ENCODE data around the gene SLC25A51. TPM values are rescaled to one million over a fixed set of nuclear protein-coding genes. Genes with fewer than 3 reads are reported as not detected.

SLC25A51 gene
- total RNA-seq, 2 experiments from 2014 or later: 31.8 to 32.4 TPM

DNA sequence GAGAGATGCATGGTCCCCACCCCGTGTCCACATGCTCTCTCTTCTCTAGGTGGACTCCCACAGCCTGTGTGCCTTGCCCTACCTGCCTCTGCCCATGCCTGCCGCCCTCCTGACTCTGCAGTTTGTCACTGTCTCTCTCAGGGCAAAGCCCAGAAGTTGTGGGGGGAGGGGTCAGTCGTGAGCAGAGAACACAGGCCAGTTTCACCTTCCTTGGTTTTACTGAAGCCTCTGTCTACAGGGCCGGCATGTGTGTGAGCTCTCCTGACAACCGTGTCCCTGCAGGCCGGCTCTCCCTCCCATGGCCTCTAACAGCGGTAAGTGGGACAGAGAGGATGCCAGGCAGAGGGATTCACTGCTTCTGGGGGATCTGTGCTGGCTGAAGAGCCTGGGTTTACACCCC, 43.5 kb upstream of the SLC25A51 start:
- POLR2A ChIA-PET: no interaction called here
- TF ChIP-seq, protein P1, sequence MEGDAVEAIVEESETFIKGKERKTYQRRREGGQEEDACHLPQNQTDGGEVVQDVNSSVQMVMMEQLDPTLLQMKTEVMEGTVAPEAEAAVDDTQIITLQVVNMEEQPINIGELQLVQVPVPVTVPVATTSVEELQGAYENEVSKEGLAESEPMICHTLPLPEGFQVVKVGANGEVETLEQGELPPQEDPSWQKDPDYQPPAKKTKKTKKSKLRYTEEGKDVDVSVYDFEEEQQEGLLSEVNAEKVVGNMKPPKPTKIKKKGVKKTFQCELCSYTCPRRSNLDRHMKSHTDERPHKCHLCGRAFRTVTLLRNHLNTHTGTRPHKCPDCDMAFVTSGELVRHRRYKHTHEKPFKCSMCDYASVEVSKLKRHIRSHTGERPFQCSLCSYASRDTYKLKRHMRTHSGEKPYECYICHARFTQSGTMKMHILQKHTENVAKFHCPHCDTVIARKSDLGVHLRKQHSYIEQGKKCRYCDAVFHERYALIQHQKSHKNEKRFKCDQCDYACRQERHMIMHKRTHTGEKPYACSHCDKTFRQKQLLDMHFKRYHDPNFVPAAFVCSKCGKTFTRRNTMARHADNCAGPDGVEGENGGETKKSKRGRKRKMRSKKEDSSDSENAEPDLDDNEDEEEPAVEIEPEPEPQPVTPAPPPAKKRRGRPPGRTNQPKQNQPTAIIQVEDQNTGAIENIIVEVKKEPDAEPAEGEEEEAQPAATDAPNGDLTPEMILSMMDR (conservative IDR thresholded peaks at IDR 0.05; ENCODE audit: low read length): no peak
- TF ChIP-seq EZH2phosphoT487 (IDR thresholded peaks at IDR 0.05; ENCODE audit: borderline replicate concordance, low read depth, low read length): no peak
- CTCF ChIA-PET (ENCODE audit: unreplicated experiment): no interaction called here
- no TSS peak for BruUV-seq (replicated peaks)
- Histone ChIP-seq H3K79me2 (ENCODE audit: insufficient read depth, low read depth, low read length) (no peaks in the 10 kb centered on the region), H3K27ac (ENCODE audit: low read depth, low read length, poor library complexity, severe bottlenecking) (no peak overlapping the region), H3K4me3 (ENCODE audit: low read depth, low read length, poor library complexity, severe bottlenecking) (no peak overlapping the region), H3K9me3 (ENCODE audit: low read length) (no peaks in the 10 kb centered on the region), H4K20me1 (ENCODE audit: insufficient read depth, low read length) (no peaks in the 10 kb centered on the region), H3K9me2 (ENCODE audit: insufficient read depth, low read length) (no peaks in the 10 kb centered on the region), H3K4me2 (ENCODE audit: low read length) (no peak overlapping the region), H3K36me3 (ENCODE audit: insufficient read depth, low read length) (no peaks in the 10 kb centered on the region), H2AFZ (ENCODE audit: low read length) (no peak overlapping the region), H3K4me1 (ENCODE audit: insufficient read depth, low read length, poor library complexity, severe bottlenecking) (no peaks in the 10 kb centered on the region)
- intact Hi-C loops (cut with micrococcal nuclease; ENCODE audit: unreplicated experiment): no loop called here
- no peak for DNase-seq (ENCODE audit: low spot score)

DNA sequence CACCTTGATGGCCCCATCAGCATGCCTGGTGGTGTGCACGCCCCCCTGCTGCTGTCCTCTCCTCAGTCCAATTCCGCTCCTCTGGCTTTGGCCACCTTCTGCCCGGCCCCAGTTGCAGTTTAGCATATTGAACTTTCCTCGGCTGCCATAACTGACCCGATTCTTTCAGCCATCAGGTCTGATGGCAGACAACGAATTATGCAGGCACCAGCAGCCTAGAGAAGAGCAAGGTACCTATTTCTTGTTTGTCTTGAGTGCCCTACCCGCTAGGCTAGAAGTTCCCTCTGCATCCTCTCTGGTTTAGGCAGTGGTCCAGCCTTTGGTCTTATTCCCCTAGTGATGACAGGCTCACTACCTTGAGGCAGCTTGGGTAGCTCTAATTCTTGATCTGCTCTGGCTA, 43.0 kb upstream of the SLC25A51 start:
- H3K27ac ChIP-seq (ENCODE audit: low read depth, low read length, poor library complexity, severe bottlenecking): no peak overlapping the region
- H3K9me3 ChIP-seq (ENCODE audit: low read length): no peaks in the 10 kb centered on the region
- no peaks in the 10 kb centered on the region for H4K20me1 ChIP-seq (ENCODE audit: insufficient read depth, low read length)
- no peak overlapping the region for H3K4me3 ChIP-seq (ENCODE audit: low read depth, low read length, poor library complexity, severe bottlenecking)
- H2AFZ ChIP-seq (ENCODE audit: low read length): no peak overlapping the region
- POLR2A ChIA-PET: no interaction called here
- TF ChIP-seq EZH2phosphoT487 (IDR thresholded peaks at IDR 0.05; ENCODE audit: borderline replicate concordance, low read depth, low read length): no peak
- TF ChIP-seq, protein P1 (conservative IDR thresholded peaks at IDR 0.05; ENCODE audit: low read length): no peak
- CTCF ChIA-PET (ENCODE audit: unreplicated experiment): no interaction called here
- no peaks in the 10 kb centered on the region for H3K79me2 ChIP-seq (ENCODE audit: insufficient read depth, low read depth, low read length)
- H3K36me3 ChIP-seq (ENCODE audit: insufficient read depth, low read length): no peaks in the 10 kb centered on the region
- no peaks in the 10 kb centered on the region for H3K4me1 ChIP-seq (ENCODE audit: insufficient read depth, low read length, poor library complexity, severe bottlenecking)
- no peak for DNase-seq (ENCODE audit: low spot score)
- no TSS peak for BruUV-seq (replicated peaks)
- H3K4me2 ChIP-seq (ENCODE audit: low read length): no peak overlapping the region
- intact Hi-C loops (cut with micrococcal nuclease; ENCODE audit: unreplicated experiment): no loop called here
- H3K9me2 ChIP-seq (ENCODE audit: insufficient read depth, low read length): no peaks in the 10 kb centered on the region

DNA sequence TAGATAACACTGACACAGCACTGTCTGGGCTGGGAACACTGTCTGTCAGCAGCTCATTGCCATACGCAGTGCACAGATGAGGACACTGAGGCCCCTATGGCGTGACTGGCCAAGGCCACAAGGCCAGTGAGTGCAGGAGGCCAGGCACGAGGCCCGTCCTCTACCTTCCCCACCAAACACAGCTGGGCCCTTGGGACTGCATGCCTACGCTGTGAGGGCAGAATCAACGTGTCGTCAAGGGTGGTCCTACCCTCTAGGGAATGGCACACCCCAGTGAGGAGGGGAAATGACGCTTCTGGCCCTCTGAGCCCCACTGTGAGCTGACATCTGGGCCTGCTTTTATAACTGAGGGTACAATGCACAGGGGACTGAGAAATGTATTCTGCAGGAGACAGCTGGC, 42.1 kb upstream of the SLC25A51 start:
- Histone ChIP-seq H3K79me2 (ENCODE audit: insufficient read depth, low read depth, low read length) (no peaks in the 10 kb centered on the region), H3K27ac (ENCODE audit: low read depth, low read length, poor library complexity, severe bottlenecking) (no peak overlapping the region), H3K4me3 (ENCODE audit: low read depth, low read length, poor library complexity, severe bottlenecking) (no peak overlapping the region), H4K20me1 (ENCODE audit: insufficient read depth, low read length) (no peaks in the 10 kb centered on the region), H3K4me1 (ENCODE audit: insufficient read depth, low read length, poor library complexity, severe bottlenecking) (no peaks in the 10 kb centered on the region), H3K36me3 (ENCODE audit: insufficient read depth, low read length) (no peaks in the 10 kb centered on the region), H3K9me2 (ENCODE audit: insufficient read depth, low read length) (no peaks in the 10 kb centered on the region), H3K9me3 (ENCODE audit: low read length) (no peaks in the 10 kb centered on the region), H2AFZ (ENCODE audit: low read length) (no peak overlapping the region), H3K4me2 (ENCODE audit: low read length) (no peak overlapping the region)
- intact Hi-C loops (cut with micrococcal nuclease; ENCODE audit: unreplicated experiment): no loop called here
- POLR2A ChIA-PET: interaction anchor here (0.6 kb wide), 1 partner anchor 278 kb away, joined by 3 read pairs; no protein-coding TSS in a partner anchor
- CTCF ChIA-PET (ENCODE audit: unreplicated experiment): no interaction called here
- no peak for DNase-seq (ENCODE audit: low spot score)
- BruUV-seq (replicated peaks): no TSS peak
- TF ChIP-seq, protein P1 (conservative IDR thresholded peaks at IDR 0.05; ENCODE audit: low read length): no peak
- no peak for TF ChIP-seq EZH2phosphoT487 (IDR thresholded peaks at IDR 0.05; ENCODE audit: borderline replicate concordance, low read depth, low read length)
